VCaP (cell line): ENCODE measurements around the gene SAMD14.

Source experiments
- H3K27ac ChIP-seq: fragments of 450-650 bp; 2 replicates; pipeline ENCODE4 v1.5.1; 2017
- CTCF ChIP-seq: fragments of 450-650 bp; conservative IDR thresholded peaks from 2 replicates; pipeline ENCODE4 v1.5.1; 2017; ENCODE audit warnings: mild to moderate bottlenecking, moderate library complexity

Gene SAMD14

GRCh38 chr17:50141026-50141744 lies 11.2 kb upstream of the SAMD14 start:
- TF ChIP-seq CTCF: no peak
- peak overlapping the region; percentile 52 for H3K27ac ChIP-seq

GRCh38 chr17:50139950-50140885 lies 10.3 kb upstream of the SAMD14 start:
- peak; percentile 97 for TF ChIP-seq CTCF
- peak overlapping the region; percentile 52 for H3K27ac ChIP-seq

- no peak overlapping the region for H3K27ac ChIP-seq
- TF ChIP-seq CTCF: no peak
Measured at GRCh38 chr17:50139185-50139783, 9.3 kb upstream of the SAMD14 start.

GRCh38 chr17:50137042-50137441 lies 7.1 kb upstream of the SAMD14 start:
- no peak for TF ChIP-seq CTCF
- H3K27ac ChIP-seq: no peak overlapping the region

- no peak for TF ChIP-seq CTCF
- H3K27ac ChIP-seq: no peak overlapping the region
Measured at GRCh38 chr17:50136096-50136687, 6.2 kb upstream of the SAMD14 start.

GRCh38 chr17:50135316-50136095 lies 5.5 kb upstream of the SAMD14 start:
- no peak for TF ChIP-seq CTCF
- H3K27ac ChIP-seq: no peak overlapping the region
